Activated naive CD4-positive, alpha-beta T cell treated with Interleukin-2 at 50 U/mL for 16 hours (primary cell): Measurements from ENCODE around the gene HIGD2A.

Experiments used
- DNase-seq: peaks from one replicate; pipeline ENCODE4 v3.0.0-alpha.2; 2020

HIGD2A gene

GRCh38 chr5:176369934-176370711 is 18.4 kb upstream of the HIGD2A start:
- DNase-seq, result no peak

DNA sequence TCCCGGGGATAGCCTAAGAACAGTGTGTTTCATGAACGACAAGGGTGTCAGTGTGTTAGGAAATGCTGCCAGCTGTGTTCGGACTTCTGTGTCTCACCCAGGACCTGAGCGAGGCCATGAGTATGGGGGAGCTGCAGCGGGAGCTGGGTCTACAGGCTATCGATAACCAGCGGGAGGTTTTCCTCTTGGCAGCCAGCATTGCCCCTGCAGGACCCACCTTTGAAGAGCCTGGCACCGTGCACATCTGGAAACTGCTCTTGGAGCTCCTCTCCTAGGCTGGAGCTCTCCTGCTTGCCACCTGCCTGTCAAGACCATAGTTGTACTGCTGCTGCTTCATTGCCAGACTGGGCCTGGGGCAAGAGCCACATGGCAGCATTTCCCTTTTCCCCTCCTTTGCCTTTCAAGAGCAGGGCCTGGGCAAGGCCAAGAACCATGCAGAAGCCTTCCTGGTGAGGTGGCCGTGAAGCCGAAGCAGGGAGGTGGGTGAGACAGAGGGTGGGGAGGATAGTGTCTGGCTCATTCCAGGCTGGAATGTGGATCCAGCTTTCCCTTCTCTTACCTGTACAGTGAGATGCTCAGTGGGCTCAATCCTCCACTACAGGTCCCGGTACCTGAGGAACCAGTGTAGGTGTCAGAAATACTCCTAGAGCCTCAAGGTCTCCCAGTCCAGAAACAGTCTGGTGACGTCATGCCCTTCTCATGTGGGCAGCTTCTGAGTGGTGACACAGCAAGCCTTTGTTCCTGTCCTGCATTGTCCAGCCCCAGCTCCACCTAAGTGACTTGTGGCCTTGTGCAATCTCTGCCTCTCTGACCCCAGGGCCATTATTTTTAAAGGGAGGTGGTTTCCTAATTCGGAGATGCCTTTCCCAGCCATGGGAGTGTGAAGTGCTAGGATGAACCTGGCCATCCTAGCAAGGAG is 16.7 kb upstream of the HIGD2A start:
- no peak for DNase-seq

- no peak for DNase-seq
These were observed 15.3 kb upstream of the HIGD2A start for GRCh38 chr5:176373100-176373818.

- no peak for DNase-seq
These were observed 8.7 kb upstream of the HIGD2A start for GRCh38 chr5:176379881-176380280.

- no peak for DNase-seq
These were observed 7.1 kb upstream of the HIGD2A start for GRCh38 chr5:176381423-176381822.

GRCh38 chr5:176381979-176382378 is 6.6 kb upstream of the HIGD2A start:
- DNase-seq, result no peak

DNA sequence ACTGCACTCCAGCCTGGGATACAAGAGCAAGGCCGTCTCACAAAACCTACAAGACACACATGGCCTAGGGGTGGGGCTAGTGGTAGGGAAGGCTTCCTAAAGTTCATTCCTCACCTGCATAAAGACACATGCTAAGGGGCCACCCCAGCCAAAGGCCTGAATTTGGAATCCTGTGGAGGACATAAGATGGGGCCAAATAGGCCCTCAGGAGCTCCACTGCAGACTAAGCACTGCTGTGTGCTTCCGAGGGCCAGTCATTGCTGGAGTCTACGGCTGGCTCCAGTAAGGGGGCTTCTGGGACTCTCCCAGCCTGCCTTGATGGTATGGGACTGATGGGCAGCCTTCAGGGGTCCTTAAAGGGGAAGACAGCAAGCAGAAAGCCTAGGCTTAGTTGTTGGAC is 5.8 kb upstream of the HIGD2A start:
- DNase-seq, result no peak

GRCh38 chr5:176383248-176383905 is 5.2 kb upstream of the HIGD2A start:
- no peak for DNase-seq

DNA sequence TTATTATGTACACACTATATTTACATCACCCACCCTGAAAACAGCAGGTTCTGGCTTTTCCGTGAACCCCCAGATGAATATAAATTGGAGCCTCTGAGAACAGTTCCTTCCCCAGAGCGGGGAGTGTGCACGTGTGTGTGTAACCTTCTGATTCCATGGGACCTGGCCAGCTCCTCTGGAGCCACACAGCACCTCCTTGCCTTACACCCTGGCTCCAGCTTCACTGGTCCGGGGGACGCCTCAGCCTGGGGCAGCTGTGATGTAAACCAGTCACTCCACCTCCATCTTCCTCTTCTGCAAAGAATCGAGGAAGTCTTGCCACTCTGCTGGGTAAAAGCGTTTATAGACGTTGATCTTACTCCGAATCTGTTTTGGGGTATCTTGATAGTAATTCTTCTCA is 4.6 kb upstream of the HIGD2A start:
- DNase-seq, result no peak

DNA sequence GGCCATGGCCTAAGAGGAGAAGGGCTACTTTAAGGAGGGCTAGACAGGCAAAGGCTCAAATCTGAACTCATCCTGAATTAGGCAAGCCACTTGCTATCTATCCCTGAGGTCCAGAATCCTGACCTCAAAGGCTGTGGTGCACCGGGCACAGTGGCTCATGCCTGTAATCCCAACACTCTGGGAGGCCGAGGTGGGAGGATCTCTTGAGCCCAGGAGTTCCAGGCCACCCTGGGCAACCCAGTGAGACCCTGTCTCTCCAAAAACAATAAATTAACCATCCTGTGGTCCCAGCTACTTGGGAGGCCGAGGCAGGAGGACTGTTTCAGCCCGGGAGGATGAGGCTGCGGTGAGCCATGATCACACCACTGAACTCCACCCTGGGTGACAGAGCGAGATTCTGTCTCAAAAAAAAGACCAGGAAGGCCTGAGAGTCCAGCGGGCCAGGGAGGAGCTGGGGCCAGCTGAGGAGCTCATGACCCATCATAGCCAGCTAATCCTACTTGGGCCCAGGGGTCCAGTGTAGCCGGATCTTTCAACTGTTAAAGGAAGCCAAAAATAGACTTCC is 4.1 kb upstream of the HIGD2A start:
- DNase-seq, result no peak

DNA sequence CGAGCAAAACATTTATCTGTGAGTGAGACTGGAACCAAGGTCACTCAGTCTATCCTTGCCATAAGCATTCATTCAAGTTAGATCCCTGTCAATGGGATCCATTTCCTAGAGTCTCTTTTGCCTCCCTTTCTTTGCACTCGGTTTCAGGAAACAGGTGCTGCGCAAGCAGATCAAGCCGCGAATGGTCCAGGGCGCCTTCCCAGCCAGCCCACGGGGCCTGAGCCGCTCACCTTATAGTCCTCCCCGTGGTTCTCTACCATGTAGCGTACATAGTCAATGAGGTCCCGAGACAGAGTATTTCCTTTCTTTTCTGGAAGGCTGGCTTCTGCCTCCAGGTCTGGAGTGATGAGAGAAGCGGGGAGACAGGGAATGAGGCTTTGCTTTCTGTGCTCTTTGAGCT is 3.6 kb upstream of the HIGD2A start:
- DNase-seq, result no peak

GRCh38 chr5:176386491-176386890 is 2.1 kb upstream of the HIGD2A start:
- no peak for DNase-seq

GRCh38 chr5:176387384-176387925 is 1.1 kb upstream of the HIGD2A start:
- DNase-seq, result no peak

DNA sequence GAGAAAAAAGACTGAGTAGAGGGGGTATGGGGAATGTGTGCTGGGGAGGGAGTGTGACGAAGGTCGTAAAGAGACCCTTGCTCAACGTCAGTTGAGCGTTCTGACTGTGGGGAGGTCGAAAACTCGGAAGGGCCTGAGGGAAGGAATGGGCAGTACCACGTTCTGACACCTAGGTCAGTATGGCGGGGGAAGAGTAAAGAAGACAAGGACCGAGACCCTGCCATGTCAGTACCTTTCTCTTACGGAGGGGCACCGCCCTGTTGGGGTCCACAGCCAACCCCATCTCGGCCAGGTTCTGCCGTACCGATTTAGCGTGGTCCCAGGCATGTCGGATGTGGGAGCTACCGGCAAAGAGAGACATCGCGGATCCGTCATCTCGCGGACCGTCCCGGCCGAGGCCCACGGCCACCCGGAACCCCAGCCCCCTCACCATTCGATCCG is 528 bp upstream of the HIGD2A start:
- DNase-seq, result no peak

- no peak for DNase-seq
These were observed 878 bp downstream of the HIGD2A start for GRCh38 chr5:176389135-176390123.

- no peak for DNase-seq
These were observed 2.9 kb downstream of the HIGD2A start for GRCh38 chr5:176391479-176391878.

DNA sequence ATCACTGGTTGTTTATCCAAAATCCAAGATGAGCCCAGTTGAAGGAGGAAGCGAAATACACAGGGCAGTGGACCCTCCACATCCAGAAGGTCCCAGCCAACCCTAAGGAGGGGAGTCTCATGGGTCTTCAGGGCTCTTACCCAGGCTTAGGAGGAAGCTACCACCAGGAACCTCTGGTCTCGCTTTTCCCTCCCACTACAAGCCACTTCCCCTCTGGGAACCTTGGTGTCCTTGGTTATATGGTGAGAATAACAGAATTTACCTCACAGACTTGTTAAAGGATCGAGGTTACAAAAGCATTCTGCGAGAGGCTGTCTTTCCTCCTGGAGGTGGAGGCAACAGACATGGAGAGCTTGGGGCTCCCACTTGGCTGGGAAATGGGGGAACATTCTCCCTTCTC is 3.4 kb downstream of the HIGD2A start:
- DNase-seq, result no peak

GRCh38 chr5:176392526-176392925 is 4.0 kb downstream of the HIGD2A start:
- no peak for DNase-seq

- no peak for DNase-seq
These were observed 5.5 kb downstream of the HIGD2A start for GRCh38 chr5:176394096-176394495.

GRCh38 chr5:176394881-176395675 is 6.5 kb downstream of the HIGD2A start:
- no peak for DNase-seq
